GM18867 (cell line): ENCODE data around the gene METTL1.

Source experiments
- ATAC-seq: cut with Tn5 transposase; IDR thresholded peaks from one replicate; pipeline ENCODE4 v1.9.1; 2021; ENCODE audit warnings: mild to moderate bottlenecking, moderate library complexity; ENCODE audit not compliant: unreplicated experiment

METTL1 gene

DNA sequence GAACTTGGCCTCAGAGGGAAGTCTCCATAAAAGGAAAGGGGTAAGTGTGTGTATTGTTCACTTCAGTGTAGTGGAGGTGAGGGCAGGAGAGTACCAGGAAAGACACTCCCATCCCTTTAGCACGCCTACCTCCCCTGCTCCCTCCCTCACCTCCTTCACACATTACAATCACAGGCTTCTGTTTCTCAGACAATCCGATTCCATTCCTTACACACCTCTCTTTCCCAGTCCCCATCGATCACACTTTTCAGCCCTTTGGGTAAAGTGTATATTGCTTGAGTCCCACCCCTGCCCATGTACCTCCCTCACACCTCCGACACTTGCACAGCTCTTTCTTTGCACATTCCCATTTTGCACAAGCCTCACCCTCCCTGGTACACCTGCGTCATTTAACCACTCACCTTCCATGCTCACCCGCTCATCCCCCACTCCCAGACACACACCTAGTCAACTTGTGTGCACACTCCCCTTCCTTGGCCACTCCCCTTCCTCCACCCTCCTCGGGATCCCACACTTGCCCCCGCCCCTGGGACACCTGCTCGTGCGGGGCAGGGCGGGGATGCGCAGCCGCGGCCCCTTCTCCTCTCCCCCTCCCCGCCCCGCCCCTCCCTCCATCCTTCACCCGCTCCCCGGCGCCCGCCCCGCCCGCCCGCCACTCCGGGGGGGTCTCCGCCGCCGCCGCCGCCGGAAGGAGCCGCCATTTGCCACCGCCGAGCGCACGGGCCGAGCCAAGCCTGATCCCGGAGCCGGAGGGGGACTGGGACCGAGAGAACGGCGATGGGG lies 17.3 kb downstream of the METTL1 start, which contains the start of gene MARCHF9:
Gene MARCHF9 (plus strand): TSS at position 693 of the 783 bp plus-strand sequence. CDS start 426 bp downstream, outside the sequence.
- peak; percentile 41 for ATAC-seq

DNA sequence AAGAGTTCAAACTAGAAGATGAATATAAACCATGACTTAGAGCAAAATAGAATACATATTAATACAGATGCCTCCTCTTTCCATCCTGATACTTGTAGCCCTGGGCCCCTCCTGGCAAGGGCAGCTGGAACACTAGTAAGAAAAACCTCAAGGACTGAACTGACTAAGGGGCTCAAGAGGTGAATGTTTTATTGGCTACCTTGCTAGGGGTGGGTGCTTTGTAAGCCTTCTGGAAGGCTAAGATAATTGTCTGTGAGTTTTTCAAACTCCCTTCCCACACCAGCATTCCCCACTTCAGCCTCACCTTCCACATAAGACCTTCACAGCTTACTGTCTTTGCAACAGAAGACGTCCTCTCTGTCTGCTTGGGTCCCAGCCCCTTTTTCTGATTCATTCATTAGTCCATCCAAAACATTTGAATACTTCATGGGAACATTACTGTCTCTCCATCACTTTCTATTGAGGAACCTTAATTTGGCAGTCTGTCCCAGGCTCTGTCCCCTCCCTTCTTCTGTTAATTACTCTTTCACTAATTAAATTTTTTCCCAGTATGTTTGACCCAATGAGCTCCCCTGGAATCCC lies 18.1 kb downstream of the METTL1 start:
- no peak for ATAC-seq

- ATAC-seq = no peak
Measured at GRCh38 chr12:57752668-57753000, 19.3 kb downstream of the METTL1 start.

DNA sequence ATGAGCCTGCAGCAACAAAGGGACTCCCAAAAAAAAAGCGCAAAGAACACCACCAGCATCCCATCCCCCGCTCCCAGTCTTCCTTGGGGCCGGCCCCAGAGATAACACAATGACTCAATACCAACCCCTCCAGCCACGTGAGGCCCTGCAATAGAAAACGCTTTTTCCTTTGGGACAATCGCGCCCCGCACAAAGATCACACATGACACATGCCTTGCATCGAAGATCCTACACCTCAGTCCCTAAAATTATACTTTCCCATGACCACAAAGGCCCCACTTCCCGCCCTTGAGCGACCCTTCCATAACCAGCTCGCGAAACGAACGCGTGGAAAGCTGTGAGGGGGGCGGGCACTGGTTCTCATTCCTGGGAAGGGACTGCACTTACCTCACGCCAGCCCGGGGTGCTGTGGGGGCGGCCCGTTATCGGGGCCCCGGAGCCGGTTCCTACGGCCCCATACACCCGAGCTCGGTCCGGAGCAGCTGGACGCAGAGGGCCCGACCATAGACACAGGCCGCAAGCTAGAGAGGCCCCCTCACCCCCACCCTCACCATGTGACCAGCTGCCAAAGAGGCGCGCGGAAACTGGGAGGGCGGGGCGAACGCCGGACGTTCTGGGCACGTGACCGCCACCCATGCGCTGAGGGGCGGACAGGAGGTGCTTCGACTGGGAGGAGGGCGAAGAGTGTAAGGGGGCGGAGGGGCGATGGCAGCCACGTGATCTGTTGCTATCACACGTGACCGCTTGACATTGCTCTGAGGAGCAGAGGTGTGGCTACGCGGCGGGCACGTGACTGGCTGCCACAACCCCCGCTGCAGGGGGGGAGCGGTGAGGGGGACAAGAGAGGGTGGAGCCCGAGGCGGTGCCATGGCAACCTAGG lies 19.9 kb downstream of the METTL1 start, which contains the start of gene CDK4:
Gene CDK4 (minus strand): TSS at position 523 of the 880 bp plus-strand sequence. CDS start 593 bp downstream, outside the sequence.
- ATAC-seq = peak; percentile 68

DNA sequence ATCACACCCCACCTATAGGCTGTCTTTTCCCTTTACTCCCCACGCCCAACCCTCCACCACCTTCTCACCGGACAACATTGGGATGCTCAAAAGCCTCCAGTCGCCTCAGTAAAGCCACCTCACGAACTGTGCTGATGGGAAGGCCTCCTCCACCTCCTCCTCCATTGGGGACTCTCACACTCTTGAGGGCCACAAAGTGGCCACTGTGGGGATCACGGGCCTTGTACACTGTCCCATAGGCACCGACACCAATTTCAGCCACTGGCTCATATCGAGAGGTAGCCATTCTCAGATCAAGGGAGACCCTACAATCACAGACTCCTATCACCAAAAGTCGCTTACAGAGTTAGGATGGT lies 20.5 kb downstream of the METTL1 start:
- ATAC-seq = no peak

DNA sequence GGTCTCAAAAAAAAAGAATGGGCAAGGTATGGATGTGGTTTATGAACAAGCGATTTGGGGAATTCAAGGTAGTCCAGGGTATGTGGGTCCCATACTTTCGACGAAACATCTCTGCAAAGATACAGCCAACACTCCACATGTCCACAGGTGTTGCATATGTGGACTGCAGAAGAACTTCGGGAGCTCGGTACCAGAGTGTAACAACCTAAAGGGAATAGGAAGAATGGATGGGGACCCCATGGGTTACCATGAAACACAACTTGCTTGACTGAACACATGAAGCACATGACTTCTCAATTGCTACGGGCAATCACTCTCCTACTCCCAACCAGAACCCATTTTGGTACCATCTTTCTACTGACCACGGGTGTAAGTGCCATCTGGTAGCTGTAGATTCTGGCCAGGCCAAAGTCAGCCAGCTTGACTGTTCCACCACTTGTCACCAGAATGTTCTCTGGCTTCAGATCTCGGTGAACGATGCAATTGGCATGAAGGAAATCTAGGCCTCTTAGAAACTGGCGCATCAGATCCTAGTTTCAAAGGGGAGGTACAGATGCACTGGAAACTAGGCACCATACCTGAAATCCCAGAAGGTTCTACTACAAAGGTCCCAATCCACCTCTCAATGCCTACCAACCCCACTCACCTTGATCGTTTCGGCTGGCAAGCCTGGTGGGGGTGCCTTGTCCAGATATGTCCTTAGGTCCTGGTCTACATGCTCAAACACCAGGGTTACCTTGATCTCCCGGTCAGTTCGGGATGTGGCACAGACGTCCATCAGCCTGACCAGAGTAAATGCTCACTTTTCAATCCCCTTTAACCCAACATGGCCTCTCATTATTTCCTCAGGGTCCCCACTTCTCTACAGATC lies 21.1 kb downstream of the METTL1 start:
- no peak for ATAC-seq

DNA sequence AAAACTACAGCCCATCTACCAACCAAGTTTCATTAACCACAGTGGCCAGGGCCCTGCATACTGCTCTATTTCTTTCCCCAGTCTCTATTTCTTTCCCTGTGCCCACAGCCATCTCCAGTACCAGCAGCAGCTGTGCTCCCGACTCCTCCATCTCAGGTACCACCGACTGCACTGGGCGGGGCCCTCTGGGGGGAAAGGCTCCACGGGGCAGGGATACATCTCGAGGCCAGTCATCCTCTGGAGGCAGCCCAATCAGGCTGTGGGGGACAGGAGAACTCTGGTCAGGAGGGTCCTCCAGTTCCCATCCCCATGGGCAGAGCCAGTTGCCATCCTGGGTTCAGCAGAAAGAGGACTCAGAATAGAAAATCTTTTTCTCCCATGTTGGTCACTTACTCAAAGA lies 22.8 kb downstream of the METTL1 start:
- no peak for ATAC-seq

DNA sequence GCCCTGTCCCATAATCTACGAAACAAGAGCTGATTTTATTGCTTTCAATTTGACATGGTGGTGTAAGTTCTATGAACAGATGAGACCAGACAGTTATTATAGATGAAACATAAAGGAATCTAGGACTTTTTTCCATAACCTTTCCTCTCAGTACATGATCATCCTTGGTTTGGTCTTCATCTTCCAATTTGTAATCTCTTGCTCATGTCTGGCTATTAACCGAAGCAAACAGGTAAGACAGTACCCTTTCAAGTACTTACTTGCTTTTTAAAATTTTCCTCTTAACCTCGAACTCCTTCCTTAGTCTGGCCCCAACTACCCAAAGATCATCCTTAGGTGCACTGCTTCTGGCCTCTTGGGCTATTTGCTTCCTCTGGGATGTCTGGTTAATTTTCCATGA lies 25.9 kb downstream of the METTL1 start:
- ATAC-seq = no peak

GRCh38 chr12:57745485-57745881 lies 26.4 kb downstream of the METTL1 start:
- no peak for ATAC-seq

DNA sequence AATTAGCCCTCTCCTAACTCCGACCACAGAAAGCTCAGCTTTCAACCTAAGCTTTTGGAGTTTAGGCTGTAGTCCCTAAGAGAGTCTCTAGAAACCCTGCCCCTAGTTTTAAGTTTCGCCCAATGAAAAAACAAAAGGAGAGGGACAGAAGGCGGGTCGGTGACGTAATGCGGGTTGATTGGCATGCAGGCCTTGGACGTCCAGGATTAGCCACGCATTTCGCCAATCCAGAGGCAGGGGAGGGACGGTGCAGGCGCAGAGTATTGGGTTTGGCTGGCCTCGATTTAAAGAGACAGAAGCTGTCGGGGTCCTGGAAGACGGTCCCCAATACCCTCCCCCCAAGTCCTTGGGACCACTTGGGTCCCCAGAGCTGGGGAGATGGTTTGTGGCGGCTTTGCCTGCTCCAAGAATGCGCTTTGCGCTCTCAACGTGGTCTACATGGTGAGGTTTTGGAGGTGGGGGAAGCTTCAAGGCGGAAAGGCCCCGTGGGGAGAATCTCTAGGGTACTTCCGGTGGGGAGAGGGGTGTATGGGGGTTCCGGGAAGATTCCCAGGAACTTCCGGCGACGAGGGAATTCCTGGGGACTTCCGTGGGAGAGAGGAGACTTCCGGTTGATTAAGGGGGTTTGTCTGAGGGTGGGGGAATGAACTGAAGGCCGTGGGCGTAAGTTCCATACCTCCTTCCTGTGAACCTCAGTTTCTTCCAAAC lies 27.0 kb downstream of the METTL1 start, which contains the start of gene TSPAN31:
Gene TSPAN31 (plus strand): TSS at position 263 of the 708 bp plus-strand sequence. CDS start 116 bp downstream, at position 379.
- ATAC-seq = peak; percentile 81

DNA sequence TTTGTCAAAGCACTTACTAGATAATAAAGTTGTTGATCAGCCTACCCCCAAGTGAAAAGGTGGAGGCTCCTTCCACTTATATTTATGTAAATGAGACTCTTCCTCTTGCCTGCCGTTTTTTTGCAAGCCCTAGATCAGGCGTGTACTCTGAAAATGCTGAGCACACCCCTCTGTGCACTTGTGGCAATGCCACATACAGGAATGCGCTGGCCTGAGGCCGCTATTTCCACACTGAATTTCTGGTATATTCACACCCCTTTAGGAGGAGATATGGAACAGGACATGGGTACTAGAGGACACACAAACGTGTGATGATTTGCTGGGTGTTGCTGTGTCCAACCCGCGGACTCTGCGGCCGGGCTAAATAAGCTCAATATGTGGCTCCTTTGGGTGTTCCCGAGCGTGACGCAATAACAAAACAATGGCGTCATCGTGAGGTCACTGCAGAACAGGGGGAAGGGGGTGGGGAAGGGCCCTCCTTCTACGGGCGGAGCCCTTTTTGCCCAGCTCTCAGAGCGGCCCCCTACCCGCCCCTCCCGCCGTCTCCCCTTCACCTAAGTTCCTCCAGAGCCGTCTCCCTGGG lies 27.6 kb downstream of the METTL1 start:
- ATAC-seq = peak; percentile 39

GRCh38 chr12:57743769-57744168 lies 28.1 kb downstream of the METTL1 start:
- ATAC-seq = no peak

GRCh38 chr12:57741844-57742738 lies 29.8 kb downstream of the METTL1 start:
- ATAC-seq = peak; percentile 53

- no peak for ATAC-seq
Measured at GRCh38 chr12:57741413-57741789, 30.5 kb downstream of the METTL1 start.

DNA sequence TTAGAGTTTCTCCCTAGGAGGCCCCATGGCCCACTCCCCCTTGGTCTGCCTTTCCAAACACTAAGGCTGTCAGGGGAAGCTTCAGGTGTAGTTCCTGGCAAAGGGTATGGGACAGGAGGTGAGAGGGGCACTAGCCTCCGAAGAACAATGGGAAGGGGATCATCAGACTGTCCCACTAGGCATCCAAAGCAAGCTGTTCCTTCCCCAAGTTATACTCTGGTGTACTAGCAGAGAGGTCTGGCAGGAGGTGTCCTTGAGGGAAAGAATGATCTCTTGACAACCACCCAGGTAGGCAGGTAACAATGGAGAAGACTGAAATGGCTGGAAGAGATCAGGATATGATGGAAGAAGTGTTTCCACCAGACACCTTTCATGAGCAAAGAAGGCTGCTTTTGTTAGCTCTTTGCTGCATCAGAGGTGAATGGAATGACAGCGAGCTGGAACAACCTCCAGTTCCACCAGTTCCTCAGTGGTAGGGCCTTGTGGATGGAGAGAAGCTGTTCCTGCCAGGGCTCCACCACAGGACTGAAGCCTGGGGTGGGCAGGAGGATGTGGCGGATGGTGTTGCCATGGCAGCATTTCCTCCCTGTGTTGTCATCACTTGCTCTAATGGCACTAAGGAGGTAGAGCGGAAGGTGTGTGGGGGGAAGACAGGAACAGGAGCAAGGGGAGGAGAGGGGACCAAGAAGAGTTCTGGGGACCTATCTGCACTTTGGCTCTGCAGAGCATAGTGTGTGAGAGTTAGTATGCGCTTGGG lies 31.1 kb downstream of the METTL1 start:
- ATAC-seq = peak; percentile 53

- ATAC-seq = no peak
Measured at GRCh38 chr12:57739914-57740538, 31.9 kb downstream of the METTL1 start.

GRCh38 chr12:57739387-57739786 lies 32.5 kb downstream of the METTL1 start:
- no peak for ATAC-seq
